SK-N-SH (cell line): ENCODE measurements around the gene DACH1.

Source experiments
- CHD2 ChIP-seq: fragments of 150-350 bp; IDR thresholded peaks from 2 replicates; pipeline ENCODE4 v1.6.1; 2018; ENCODE audit warnings: low read length; ENCODE audit not compliant: partially characterized antibody
- CTCF ChIP-seq: fragments of 200-600 bp; sonication (generic); IDR thresholded peaks from 2 replicates; pipeline ENCODE4 v1.6.1; 2017; ENCODE audit warnings: antibody characterized with exemption, mild to moderate bottlenecking, moderate library complexity
- EP300 ChIP-seq, 2 experiments: IDR thresholded peaks; 2 replicates each; pipeline versions ENCODE4 v1.4.0 to v1.6.1; 2012; ENCODE audit warnings: borderline replicate concordance in 1 of 2, low read depth in 1 of 2, low read length in 1 of 2
- EZH2phosphoT487 ChIP-seq: fragments of 200-600 bp; sonication (generic); IDR thresholded peaks from 2 replicates; pipeline ENCODE4 v1.6.1; 2017; ENCODE audit warnings: low read depth, mixed run types, mild to moderate bottlenecking, antibody characterized with exemption, moderate library complexity, borderline replicate concordance
- FOXJ3 ChIP-seq: sonication (generic); formaldehyde crosslinking; IDR thresholded peaks from 2 replicates; pipeline ENCODE4 v1.5.1; 2020; ENCODE audit warnings: mild to moderate bottlenecking, missing genetic modification reagents
- MXI1 ChIP-seq: IDR thresholded peaks from 2 replicates; pipeline ENCODE4 v1.6.1; 2012; ENCODE audit warnings: mild to moderate bottlenecking, low read depth, low read length, improper control_type of control experiment
- POLR2AphosphoS5 ChIP-seq: IDR thresholded peaks from 2 replicates; pipeline ENCODE4 v1.6.1; 2012; ENCODE audit warnings: low read depth, low read length
- RCOR1 ChIP-seq: fragments of 150-350 bp; IDR thresholded peaks from 2 replicates; pipeline ENCODE4 v1.6.1; 2017; ENCODE audit warnings: antibody characterized with exemption, low read length
- RFX5 ChIP-seq: IDR thresholded peaks from 2 replicates; pipeline ENCODE4 v1.6.1; 2012; ENCODE audit warnings: mild to moderate bottlenecking, improper control_type of control experiment, low read length
- SIN3A ChIP-seq: IDR thresholded peaks from 2 replicates; pipeline ENCODE4 v1.6.1; 2012; ENCODE audit warnings: low read depth, mild to moderate bottlenecking, low read length, moderate library complexity, borderline replicate concordance
- TAF1 ChIP-seq: IDR thresholded peaks from 2 replicates; pipeline ENCODE4 v1.6.1; 2012; ENCODE audit warnings: low read depth, mild to moderate bottlenecking, low read length, moderate library complexity, borderline replicate concordance
- TEAD4 ChIP-seq: IDR thresholded peaks from 2 replicates; pipeline ENCODE4 v1.4.0; 2012; ENCODE audit warnings: mild to moderate bottlenecking, borderline replicate concordance; ENCODE audit not compliant: insufficient read depth
- TF ChIP-seq, protein P1 (sequence below): fragments of 150-350 bp; IDR thresholded peaks from 2 replicates; pipeline ENCODE4 v1.6.1; 2017; ENCODE audit warnings: antibody characterized with exemption, low read length, low read depth, borderline replicate concordance

GRCh38 chr13:71546881-71547280, 320.1 kb downstream of the DACH1 start:
- TF ChIP-seq CTCF (no peak), RCOR1 (no peak), POLR2AphosphoS5 (no peak), TEAD4 (no peak), EP300 (IDR thresholded peaks at IDR 0.05; ENCODE audit: borderline replicate concordance in 1 of 2, low read depth in 1 of 2, low read length in 1 of 2) (no peak), FOXJ3 (CRISPR knock-in tag) (no peak), RFX5 (no peak), SIN3A (no peak), TAF1 (no peak), EZH2phosphoT487 (no peak), MXI1 (no peak), CHD2 (no peak)
- TF ChIP-seq, protein P1, sequence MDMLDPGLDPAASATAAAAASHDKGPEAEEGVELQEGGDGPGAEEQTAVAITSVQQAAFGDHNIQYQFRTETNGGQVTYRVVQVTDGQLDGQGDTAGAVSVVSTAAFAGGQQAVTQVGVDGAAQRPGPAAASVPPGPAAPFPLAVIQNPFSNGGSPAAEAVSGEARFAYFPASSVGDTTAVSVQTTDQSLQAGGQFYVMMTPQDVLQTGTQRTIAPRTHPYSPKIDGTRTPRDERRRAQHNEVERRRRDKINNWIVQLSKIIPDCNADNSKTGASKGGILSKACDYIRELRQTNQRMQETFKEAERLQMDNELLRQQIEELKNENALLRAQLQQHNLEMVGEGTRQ = no peak
